Esophagus muscularis mucosa (tissue), 4 donors: ENCODE measurements around the gene FTO.

Experiments
- EP300 ChIP-seq: sonication (generic); formaldehyde crosslinking; IDR thresholded peaks from one replicate; pipeline ENCODE4 v1.6.1; 2017; ENCODE audit warnings: antibody characterized with exemption
- POLR2A ChIP-seq: fragments of 450-650 bp; IDR thresholded peaks from one replicate; pipeline ENCODE4 v1.6.1; 2017; ENCODE audit warnings: antibody characterized with exemption, moderate library complexity, mild to moderate bottlenecking, low read depth
- POLR2AphosphoS5 ChIP-seq, 2 donors: sonication (generic); formaldehyde crosslinking; IDR thresholded peaks; one replicate each; pipeline ENCODE4 v1.6.1; 2017; ENCODE audit warnings: antibody characterized with exemption in 2 of 2
- TF ChIP-seq, protein P1 (sequence below), 3 experiments: fragments of 200-600 bp in 2 of 3; fragments of 450-650 bp in 1 of 3; sonication (generic) in 2 of 3; IDR thresholded peaks; one replicate each; pipeline ENCODE4 v1.5.1; 2017 to 2019; ENCODE audit warnings: antibody characterized with exemption in 3 of 3, mild to moderate bottlenecking in 2 of 3, moderate library complexity in 1 of 3

DNA sequence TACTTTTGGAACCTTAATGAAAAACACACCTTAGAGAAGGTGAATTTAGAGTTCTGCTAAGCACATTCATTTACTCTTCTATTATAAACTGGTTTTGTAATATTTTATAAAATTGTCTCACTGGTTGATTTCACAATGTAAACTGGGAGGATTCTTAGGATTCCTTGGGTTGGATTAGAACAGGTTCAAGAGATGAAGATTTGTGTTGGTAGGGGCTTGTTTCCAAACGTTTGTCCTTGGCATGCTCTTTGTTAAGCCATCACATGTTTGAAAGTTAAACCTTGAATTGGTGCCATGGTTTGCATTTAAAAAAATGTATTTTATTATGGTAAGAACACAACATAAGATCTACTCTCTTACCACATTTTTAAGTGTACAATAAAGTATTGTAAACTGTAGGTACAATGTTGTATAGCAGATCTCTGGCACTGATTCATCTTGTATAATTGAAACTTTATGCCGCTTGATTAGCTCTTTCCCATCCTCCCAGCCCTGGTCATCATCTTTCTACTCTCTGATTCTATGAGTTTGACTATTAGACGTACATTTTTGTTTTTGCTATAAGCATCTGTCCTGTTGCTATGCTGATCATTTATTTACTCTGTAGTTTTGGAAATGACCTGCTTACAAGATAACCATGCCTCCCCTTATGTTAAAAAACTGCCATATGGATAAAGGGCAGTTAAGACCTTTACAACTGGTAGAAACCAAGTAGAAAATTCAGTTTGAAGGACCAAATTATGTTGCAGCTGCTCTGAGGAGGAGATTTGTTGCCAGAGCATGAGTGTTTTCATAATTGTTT lies 9.6 kb downstream of the FTO start:
- TF ChIP-seq, protein P1, sequence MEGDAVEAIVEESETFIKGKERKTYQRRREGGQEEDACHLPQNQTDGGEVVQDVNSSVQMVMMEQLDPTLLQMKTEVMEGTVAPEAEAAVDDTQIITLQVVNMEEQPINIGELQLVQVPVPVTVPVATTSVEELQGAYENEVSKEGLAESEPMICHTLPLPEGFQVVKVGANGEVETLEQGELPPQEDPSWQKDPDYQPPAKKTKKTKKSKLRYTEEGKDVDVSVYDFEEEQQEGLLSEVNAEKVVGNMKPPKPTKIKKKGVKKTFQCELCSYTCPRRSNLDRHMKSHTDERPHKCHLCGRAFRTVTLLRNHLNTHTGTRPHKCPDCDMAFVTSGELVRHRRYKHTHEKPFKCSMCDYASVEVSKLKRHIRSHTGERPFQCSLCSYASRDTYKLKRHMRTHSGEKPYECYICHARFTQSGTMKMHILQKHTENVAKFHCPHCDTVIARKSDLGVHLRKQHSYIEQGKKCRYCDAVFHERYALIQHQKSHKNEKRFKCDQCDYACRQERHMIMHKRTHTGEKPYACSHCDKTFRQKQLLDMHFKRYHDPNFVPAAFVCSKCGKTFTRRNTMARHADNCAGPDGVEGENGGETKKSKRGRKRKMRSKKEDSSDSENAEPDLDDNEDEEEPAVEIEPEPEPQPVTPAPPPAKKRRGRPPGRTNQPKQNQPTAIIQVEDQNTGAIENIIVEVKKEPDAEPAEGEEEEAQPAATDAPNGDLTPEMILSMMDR (IDR thresholded peaks at IDR 0.05) = no peak
- no peak for TF ChIP-seq EP300
- TF ChIP-seq POLR2AphosphoS5 (IDR thresholded peaks at IDR 0.05) = no peak
- no peak for TF ChIP-seq POLR2A
